HG02885 (cell line): ENCODE measurements around the gene TMEM165.

Source experiments
- ATAC-seq: cut with Tn5 transposase; IDR thresholded peaks from one replicate; pipeline ENCODE4 v1.9.1; 2021; ENCODE audit warnings: mild to moderate bottlenecking; ENCODE audit not compliant: unreplicated experiment, poor library complexity

TMEM165 gene

GRCh38 chr4:55447108-55447708 is 51.5 kb downstream of the TMEM165 start:
- ATAC-seq, result no peak

GRCh38 chr4:55447831-55448230 is 52.1 kb downstream of the TMEM165 start:
- no peak for ATAC-seq

- no peak for ATAC-seq
Observed at GRCh38 chr4:55450566-55450965, 54.8 kb downstream of the TMEM165 start.

GRCh38 chr4:55458164-55458563 is 62.4 kb downstream of the TMEM165 start:
- ATAC-seq, result no peak

GRCh38 chr4:55458611-55459010 is 62.9 kb downstream of the TMEM165 start:
- ATAC-seq, result no peak

- no peak for ATAC-seq
Observed at GRCh38 chr4:55466001-55466400, 70.2 kb downstream of the TMEM165 start.

GRCh38 chr4:55468724-55469123 is 73.0 kb downstream of the TMEM165 start:
- ATAC-seq, result no peak

GRCh38 chr4:55469979-55470378 is 74.2 kb downstream of the TMEM165 start:
- ATAC-seq, result no peak
